ENCODE measurements around the gene NCAPG2.

GRCh38 chr7:158642149-158642548 is 62.5 kb downstream of the NCAPG2 start:
- TF ChIP-seq, protein P1, sequence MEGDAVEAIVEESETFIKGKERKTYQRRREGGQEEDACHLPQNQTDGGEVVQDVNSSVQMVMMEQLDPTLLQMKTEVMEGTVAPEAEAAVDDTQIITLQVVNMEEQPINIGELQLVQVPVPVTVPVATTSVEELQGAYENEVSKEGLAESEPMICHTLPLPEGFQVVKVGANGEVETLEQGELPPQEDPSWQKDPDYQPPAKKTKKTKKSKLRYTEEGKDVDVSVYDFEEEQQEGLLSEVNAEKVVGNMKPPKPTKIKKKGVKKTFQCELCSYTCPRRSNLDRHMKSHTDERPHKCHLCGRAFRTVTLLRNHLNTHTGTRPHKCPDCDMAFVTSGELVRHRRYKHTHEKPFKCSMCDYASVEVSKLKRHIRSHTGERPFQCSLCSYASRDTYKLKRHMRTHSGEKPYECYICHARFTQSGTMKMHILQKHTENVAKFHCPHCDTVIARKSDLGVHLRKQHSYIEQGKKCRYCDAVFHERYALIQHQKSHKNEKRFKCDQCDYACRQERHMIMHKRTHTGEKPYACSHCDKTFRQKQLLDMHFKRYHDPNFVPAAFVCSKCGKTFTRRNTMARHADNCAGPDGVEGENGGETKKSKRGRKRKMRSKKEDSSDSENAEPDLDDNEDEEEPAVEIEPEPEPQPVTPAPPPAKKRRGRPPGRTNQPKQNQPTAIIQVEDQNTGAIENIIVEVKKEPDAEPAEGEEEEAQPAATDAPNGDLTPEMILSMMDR (IDR thresholded peaks at IDR 0.05), result no peak
- TF ChIP-seq POLR2A (IDR thresholded peaks at IDR 0.05; ENCODE audit: low read depth), result no peak
- no peak for TF ChIP-seq EP300 (IDR thresholded peaks at IDR 0.05)
